Stimulated activated CD8-positive, alpha-beta memory T cell treated with anti-CD3 and anti-CD28 coated beads, Interleukin-7, amount 100 ng/mL, for 24 hours (primary cell): ENCODE data around the gene TBXA2R.
A peak's percentile ranks its signal among the peaks of the same experiment; 100 is the strongest.

ENCODE experiments used
- DNase-seq: peaks from one replicate; pipeline ENCODE4 v3.0.0-alpha.2; 2020; ENCODE audit warnings: low read depth

TBXA2R gene

DNA sequence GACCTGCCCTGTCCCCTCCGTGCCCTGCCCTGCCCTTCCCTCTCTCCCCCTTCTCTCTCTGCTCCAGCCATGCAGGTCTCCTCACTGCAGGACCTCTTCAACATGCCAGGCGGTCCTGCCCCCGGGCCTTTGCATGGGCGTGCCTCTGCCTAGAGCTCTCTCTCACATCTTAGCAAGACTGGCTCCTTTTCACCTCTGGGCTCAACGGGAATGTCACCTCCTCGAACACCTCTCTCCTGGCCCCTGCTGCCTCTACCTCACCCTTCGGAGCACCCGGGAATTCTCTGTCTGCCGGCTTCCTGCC lies 54.9 kb downstream of the TBXA2R start:
- DNase-seq, result no peak

DNA sequence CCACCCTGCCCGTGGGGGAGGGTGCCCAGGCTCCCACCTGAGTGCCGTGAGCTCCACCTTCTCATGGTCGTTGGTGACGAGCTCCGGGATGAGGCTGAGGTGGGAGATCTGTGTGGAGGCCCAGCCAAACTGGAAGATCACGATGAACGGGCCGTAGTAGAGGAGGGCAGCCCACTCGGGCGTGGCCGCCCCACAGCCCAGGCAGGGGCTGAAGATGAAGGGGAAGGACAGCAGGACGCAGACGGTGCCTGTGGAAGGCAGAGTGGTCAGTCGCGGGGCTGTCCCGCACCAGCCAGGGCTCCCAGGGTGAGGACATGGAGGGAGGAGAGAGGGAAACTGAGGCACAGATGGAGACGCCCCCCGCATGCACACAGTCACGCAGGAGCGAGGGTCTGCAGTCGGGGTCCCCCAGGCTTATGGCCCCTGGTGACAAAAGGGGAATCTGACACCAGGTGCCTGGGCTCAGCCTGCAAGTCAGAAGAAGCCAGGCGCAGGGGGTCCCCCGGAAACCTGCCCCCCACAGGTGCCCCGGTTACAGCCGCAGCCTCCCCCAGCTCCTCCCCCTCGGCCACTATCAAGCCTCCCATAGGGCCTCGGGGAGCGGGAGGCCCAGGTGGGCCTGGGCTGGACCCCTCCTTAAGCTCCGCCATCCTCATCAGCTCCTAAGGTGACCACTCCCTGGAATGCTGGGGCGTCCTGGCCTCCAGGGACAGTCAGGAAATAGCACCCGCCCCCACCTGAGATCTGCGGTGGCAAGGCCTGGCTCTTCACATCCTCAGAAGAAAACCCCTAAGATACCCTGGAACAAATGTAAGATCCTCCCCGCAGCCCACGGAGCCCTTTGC lies 55.5 kb downstream of the TBXA2R start:
- no peak for DNase-seq

DNA sequence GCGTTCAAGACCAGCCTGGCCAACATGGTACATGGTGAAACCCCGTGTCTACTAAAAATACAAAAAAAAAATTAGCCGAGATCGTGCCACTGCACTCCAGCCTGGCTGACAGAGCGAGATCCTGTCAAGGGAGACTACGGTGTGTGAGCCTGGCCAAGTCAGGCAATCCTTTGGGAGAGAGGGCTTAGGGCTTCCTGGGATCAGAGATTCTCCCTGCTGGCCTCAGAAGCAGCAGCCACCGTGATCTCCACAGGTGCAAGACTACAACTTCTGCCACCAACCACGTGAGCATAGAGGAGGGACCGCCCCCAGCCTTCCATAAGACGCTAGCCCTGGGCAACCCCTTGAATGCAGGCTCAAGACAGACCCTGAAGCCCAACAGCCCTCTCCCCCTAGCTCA lies 56.9 kb downstream of the TBXA2R start:
- no peak for DNase-seq

DNA sequence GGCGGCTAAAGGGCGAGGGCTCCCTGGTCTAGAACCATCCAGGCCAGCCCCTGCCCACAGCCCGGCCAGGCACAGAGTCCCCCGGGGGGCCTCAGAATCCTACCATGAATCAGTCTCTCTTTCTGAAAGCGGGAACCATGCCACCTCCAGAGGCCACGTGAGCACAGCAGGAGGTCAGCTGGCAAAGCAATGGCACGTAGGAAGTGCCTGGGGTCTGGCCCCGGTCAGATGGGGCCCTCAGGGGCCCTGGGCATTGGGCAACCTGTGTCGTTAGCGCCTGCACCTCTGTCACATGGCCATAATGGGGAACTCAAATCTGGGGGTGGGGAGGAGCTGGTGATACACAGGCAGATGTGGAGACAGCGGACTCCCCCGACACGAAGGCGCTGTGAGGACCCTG lies 58.1 kb downstream of the TBXA2R start:
- DNase-seq, result no peak

DNA sequence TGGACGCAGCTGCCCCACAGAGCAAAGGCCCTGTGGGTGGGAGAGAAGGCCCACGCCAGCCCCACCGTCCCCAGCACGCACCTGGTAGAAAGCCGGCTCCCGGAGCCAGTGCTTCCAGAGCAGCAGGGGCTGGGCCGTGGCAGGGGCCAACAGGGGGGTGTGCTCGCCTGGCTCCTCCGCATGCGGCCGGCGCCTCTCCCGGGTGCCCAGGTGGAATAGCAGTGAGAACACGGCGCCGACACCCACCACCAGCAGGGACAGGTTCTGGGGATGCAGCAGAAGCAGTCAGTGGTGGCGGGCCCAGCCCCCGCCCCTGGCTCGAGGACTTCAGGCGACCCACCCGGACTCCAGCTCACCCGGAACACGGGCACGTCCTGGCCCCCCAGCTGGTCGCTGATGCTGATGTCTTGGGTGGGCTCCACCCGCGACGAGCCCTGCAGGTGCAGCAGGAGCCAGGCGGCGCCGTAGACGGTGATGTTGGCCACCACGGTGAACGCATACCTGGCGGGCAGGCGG lies 58.9 kb downstream of the TBXA2R start:
- no peak for DNase-seq

DNA sequence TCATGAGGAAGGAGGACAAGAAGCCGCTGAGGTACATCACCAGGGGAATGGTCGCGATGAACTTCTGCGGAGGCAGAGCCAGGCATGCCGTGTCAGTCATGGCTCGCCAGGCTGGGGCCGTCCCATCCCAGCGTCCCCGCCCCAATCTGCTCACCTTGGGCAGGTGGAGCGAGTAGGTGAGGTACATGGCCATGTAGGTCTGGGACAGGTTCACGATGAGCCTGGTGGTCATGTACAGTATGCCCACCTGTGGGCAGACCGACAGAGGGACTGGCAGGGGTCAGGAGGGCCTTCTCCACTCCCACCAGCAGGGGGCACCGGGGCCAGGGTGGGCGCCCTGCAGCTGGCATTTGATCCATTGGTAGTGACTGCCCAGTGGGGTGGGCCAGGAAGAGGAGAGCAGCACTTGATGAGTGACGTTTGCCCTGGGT lies 59.4 kb downstream of the TBXA2R start:
- DNase-seq, result no peak

DNA sequence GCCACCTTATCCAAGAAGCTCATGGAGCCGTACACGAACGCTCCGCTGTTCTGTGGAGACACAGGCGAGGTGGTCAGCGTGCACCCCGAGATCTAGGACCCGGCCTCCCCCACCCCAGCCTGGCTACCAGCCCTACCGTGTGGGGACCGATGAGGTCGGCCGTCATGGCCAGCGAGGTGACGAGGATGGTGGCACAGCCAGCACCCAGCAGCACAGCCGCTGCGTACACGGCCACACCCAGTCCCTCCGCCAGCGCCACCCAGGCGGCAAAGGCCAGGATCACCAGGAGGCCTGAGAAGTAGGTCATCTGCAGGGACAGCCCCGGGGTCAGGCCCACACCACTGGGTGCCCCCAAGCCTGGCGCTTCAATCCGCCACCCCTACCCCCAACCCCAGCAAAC lies 60.6 kb downstream of the TBXA2R start:
- DNase-seq, result no peak

DNA sequence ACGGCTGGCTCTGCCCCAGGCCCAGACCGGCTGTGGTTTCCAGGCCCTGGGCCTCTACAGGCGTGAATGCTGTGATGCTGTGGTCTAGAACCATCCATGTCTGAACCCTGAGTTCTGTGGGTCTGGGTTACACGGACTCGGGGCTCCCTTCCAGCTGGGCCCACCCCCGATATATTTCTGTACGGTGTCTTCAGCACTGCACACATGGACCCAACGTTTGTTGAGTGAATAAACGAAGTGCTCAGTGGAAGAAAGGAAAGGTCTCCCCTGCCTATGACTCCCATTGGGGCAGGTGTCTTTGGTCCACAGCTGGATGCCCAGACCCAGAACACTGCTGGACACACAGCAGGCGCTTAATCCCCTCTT lies 61.0 kb downstream of the TBXA2R start:
- DNase-seq, result no peak

DNA sequence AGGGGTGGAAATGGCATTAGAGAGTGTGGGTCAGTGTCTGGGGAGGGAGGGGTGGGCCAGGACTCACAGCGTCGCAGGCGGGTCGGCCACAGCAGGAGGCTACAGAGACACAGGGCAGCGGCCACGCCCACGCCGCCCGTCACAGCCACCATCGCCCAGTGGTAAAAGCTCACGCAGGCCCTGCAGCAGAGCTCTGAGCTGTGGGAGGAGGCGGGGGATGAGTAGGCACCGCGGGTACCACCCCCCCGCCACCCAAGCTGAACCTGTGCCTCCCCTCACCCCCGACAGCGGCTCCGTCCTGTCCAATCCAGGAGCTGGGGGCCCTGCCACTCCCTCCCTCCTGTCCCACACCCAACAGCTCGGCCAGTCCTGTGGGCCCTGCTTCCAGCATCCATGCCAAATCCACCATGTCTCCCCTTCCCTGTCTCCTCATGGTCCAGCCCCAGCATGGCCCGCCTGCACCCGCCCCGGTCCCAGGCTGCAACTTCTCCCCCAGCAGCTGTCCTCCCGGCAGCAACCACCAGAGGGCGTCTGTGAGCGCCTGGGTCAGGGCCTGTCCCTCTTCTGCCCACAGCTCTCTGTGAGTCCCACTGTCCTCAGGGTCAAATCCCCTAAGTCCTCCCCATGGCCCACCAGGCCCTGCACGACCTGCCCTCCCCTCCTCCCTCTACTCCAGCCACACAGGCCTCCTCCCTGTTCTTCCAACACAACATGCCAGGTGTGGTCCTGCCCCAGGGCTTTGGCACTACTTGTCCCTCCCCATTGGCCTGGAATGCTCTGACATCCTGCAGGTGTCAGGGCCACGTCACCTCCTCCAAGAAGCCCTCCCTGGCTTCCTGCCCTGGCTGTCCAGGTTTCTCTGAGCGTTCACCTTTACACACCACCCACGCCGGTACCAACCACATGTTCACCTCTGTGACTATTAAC lies 61.7 kb downstream of the TBXA2R start:
- DNase-seq, result peak; percentile 70
